Lower lobe of right lung (tissue), 2 donors: ENCODE results near the gene INPP5A. TPM values are rescaled to one million over a fixed set of nuclear protein-coding genes. Genes with fewer than 3 reads are reported as not detected.

Source experiments
- ATAC-seq, 2 donors: fragments of 200-7000 bp; cut with Tn5 transposase; one replicate each; pipeline ENCODE4 v1.9.1; 2020 to 2022; ENCODE audit warnings: mild to moderate bottlenecking in 2 of 2, moderate library complexity in 2 of 2
- DNase-seq: peaks from one replicate; pipeline ENCODE4 v3.0.0-alpha.2; 2020
- H3K27ac ChIP-seq: fragments of 200-600 bp; one replicate; pipeline ENCODE4 v1.8.0; 2022
- H3K27me3 ChIP-seq: fragments of 200-600 bp; one replicate; pipeline ENCODE4 v1.8.0; 2022; ENCODE audit warnings: low read depth
- H3K36me3 ChIP-seq: fragments of 200-600 bp; one replicate; pipeline ENCODE4 v1.8.0; 2022; ENCODE audit warnings: mild to moderate bottlenecking
- H3K4me1 ChIP-seq: fragments of 200-600 bp; one replicate; pipeline ENCODE4 v1.8.0; 2022
- H3K4me3 ChIP-seq: fragments of 200-600 bp; one replicate; pipeline ENCODE4 v1.8.0; 2022; ENCODE audit warnings: mild to moderate bottlenecking
- H3K9me3 ChIP-seq: fragments of 200-600 bp; one replicate; pipeline ENCODE4 v1.8.0; 2022
- CTCF ChIP-seq: fragments of 200-600 bp; IDR thresholded peaks from one replicate; pipeline ENCODE4 v1.8.0; 2022; ENCODE audit warnings: antibody characterized with exemption, mild to moderate bottlenecking
- intact Hi-C: fragments of 100-400 bp; cut with DNase I; formaldehyde crosslinking; loops from one replicate; pipeline ENCODE4 v1.11.0; 2022
- total RNA-seq: library from RNA; stranded (reverse); fragmentation: NEBNext Ultra II Directional; extraction: Animal tissue kit (Norgen Biotek cat#: 25700); gene quantifications from one replicate; pipeline ENCODE4 v1.2.1, GENCODE V29; 2021
- donor health status: DM: no; HTN: yes; CAD: no; lungs with severe emphysema.

INPP5A gene
- total RNA-seq, 1 donor from 2014 or later = 34.1 TPM

GRCh38 chr10:132554991-132555647 is 17.5 kb downstream of the INPP5A start:
- Histone ChIP-seq H3K9me3 (no peaks in the 10 kb centered on the region), H3K4me3 (no peak overlapping the region), H3K36me3 (no peaks in the 10 kb centered on the region), H3K27me3 (no peaks in the 10 kb centered on the region), H3K4me1 (peaks cover 37% of the 10 kb centered on the region), H3K27ac (peak overlapping the region; percentile 27)
- TF ChIP-seq CTCF = no peak
- peak; percentile 79 for DNase-seq
- intact Hi-C loops = no loop called here
- ATAC-seq = peak; percentile 51 to 52

GRCh38 chr10:132555648-132556575 is 18.3 kb downstream of the INPP5A start:
- H3K27ac ChIP-seq = peak overlapping the region; percentile 27
- TF ChIP-seq CTCF = no peak
- H3K9me3 ChIP-seq = no peaks in the 10 kb centered on the region
- no peak overlapping the region for H3K4me3 ChIP-seq
- H3K4me1 ChIP-seq = peaks cover 36% of the 10 kb centered on the region
- intact Hi-C loops = no loop called here
- DNase-seq (no peak), ATAC-seq (no peak)
- H3K36me3 ChIP-seq = no peaks in the 10 kb centered on the region
- no peaks in the 10 kb centered on the region for H3K27me3 ChIP-seq

GRCh38 chr10:132556994-132557441 is 19.4 kb downstream of the INPP5A start:
- no peaks in the 10 kb centered on the region for H3K9me3 ChIP-seq
- no peak overlapping the region for H3K4me3 ChIP-seq
- intact Hi-C loops = no loop called here
- peaks cover 28% of the 10 kb centered on the region for H3K4me1 ChIP-seq
- ATAC-seq (no peak), DNase-seq (no peak)
- no peak overlapping the region for H3K27ac ChIP-seq
- TF ChIP-seq CTCF = no peak
- no peaks in the 10 kb centered on the region for H3K36me3 ChIP-seq
- H3K27me3 ChIP-seq = no peaks in the 10 kb centered on the region

- H3K36me3 ChIP-seq = no peaks in the 10 kb centered on the region
- H3K9me3 ChIP-seq = no peaks in the 10 kb centered on the region
- H3K4me1 ChIP-seq = peaks cover 30% of the 10 kb centered on the region
- H3K27ac ChIP-seq = no peak overlapping the region
- intact Hi-C loops = no loop called here
- no peak for TF ChIP-seq CTCF
- DNase-seq = no peak
- H3K4me3 ChIP-seq = no peak overlapping the region
- no peak for ATAC-seq
- H3K27me3 ChIP-seq = no peaks in the 10 kb centered on the region
These were observed 20.3 kb downstream of the INPP5A start for GRCh38 chr10:132557696-132558515.
